ENCODE measurements around the gene SHMT2.

SHMT2 gene

GRCh38 chr12:57236201-57236924, 6.9 kb downstream of the SHMT2 start:
- Histone ChIP-seq H3K27ac (ENCODE audit: low read length) (no peak overlapping the region), H3K36me3 (ENCODE audit: control insufficient read depth in 2 of 2, insufficient read depth in 2 of 2, low read length in 2 of 2) (peaks cover 14 to 25% of the 10 kb centered on the region in 2 donors), H3K27me3 (ENCODE audit: control insufficient read depth in 1 of 2, insufficient read depth in 2 of 2, low read length in 2 of 2) (peaks cover 48 to 58% of the 10 kb centered on the region in 2 donors), H3K4me1 (ENCODE audit: control insufficient read depth, insufficient read depth, low read length) (peaks cover 35% of the 10 kb centered on the region), H3K9ac (ENCODE audit: low read length in 2 of 2) (no peak overlapping the region), H3K4me3 (ENCODE audit: low read length in 2 of 2) (peak overlapping the region in 1 of 2 donors; percentile 22), H3K9me3 (ENCODE audit: control insufficient read depth in 2 of 2, low read length in 2 of 2) (no peaks in the 10 kb centered on the region)

DNA sequence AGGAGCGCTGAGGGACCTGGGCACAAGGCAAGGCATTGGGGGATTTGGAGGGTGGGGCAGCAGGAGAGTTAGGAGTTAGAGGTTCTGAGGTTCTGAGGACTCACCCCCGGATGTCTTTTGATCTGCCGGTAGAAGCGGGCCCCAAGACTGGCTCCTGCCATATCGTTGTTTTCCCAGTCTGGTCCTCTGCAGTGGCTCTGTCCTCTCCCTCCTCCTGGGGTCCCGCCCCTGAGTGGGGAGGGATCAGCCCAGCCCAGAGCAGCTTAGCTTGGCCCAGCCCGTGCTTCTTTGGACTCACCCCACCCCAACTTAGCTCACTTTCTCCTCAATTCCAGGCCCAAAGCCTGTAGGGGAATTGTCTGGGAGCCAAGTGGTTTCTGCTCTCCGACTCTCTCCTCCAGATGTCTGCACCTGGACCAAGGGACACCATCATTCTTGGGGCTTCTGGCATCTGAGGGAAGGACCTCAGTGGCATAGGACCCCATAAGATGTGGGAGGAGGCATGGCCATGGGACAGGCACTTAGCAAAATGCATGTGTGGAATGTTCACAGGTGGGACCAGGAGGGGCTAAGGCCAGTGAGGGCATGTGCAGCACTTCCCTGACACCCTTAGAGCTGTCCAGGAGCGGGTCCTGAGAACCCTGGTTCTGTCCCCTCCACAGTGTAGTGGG, 7.5 kb downstream of the SHMT2 start:
- H3K9ac ChIP-seq (ENCODE audit: low read length in 2 of 2), result no peak overlapping the region
- no peak overlapping the region for H3K4me3 ChIP-seq (ENCODE audit: low read length in 2 of 2)
- H3K27ac ChIP-seq (ENCODE audit: low read length), result no peak overlapping the region
- H3K36me3 ChIP-seq (ENCODE audit: control insufficient read depth in 2 of 2, insufficient read depth in 2 of 2, low read length in 2 of 2), result peaks cover 9 to 20% of the 10 kb centered on the region in 2 donors
- peaks cover 42% of the 10 kb centered on the region for H3K4me1 ChIP-seq (ENCODE audit: control insufficient read depth, insufficient read depth, low read length)
- H3K9me3 ChIP-seq (ENCODE audit: control insufficient read depth in 2 of 2, low read length in 2 of 2), result no peaks in the 10 kb centered on the region
- H3K27me3 ChIP-seq (ENCODE audit: control insufficient read depth in 1 of 2, insufficient read depth in 2 of 2, low read length in 2 of 2), result peaks cover 55 to 65% of the 10 kb centered on the region in 2 donors

GRCh38 chr12:57237596-57237931, 8.1 kb downstream of the SHMT2 start:
- Histone ChIP-seq H3K27ac (ENCODE audit: low read length) (no peak overlapping the region), H3K9me3 (ENCODE audit: control insufficient read depth in 2 of 2, low read length in 2 of 2) (no peaks in the 10 kb centered on the region), H3K36me3 (ENCODE audit: control insufficient read depth in 2 of 2, insufficient read depth in 2 of 2, low read length in 2 of 2) (peaks cover 5 to 16% of the 10 kb centered on the region in 2 donors), H3K9ac (ENCODE audit: low read length in 2 of 2) (no peak overlapping the region), H3K4me1 (ENCODE audit: control insufficient read depth, insufficient read depth, low read length) (peaks cover 47% of the 10 kb centered on the region), H3K27me3 (ENCODE audit: control insufficient read depth in 1 of 2, insufficient read depth in 2 of 2, low read length in 2 of 2) (peaks cover 60 to 70% of the 10 kb centered on the region in 2 donors), H3K4me3 (ENCODE audit: low read length in 2 of 2) (no peak overlapping the region)

- Histone ChIP-seq H3K9ac (ENCODE audit: low read length in 2 of 2) (no peak overlapping the region), H3K4me1 (ENCODE audit: control insufficient read depth, insufficient read depth, low read length) (peaks cover 53% of the 10 kb centered on the region), H3K36me3 (ENCODE audit: control insufficient read depth in 2 of 2, insufficient read depth in 2 of 2, low read length in 2 of 2) (peaks cover 5 to 11% of the 10 kb centered on the region in 2 donors), H3K27ac (ENCODE audit: low read length) (no peak overlapping the region), H3K4me3 (ENCODE audit: low read length in 2 of 2) (peak overlapping the region; percentile 70 to 74), H3K27me3 (ENCODE audit: control insufficient read depth in 1 of 2, insufficient read depth in 2 of 2, low read length in 2 of 2) (peaks cover 66 to 76% of the 10 kb centered on the region in 2 donors), H3K9me3 (ENCODE audit: control insufficient read depth in 2 of 2, low read length in 2 of 2) (no peaks in the 10 kb centered on the region)
Measured at GRCh38 chr12:57237932-57238853, 8.7 kb downstream of the SHMT2 start.

DNA sequence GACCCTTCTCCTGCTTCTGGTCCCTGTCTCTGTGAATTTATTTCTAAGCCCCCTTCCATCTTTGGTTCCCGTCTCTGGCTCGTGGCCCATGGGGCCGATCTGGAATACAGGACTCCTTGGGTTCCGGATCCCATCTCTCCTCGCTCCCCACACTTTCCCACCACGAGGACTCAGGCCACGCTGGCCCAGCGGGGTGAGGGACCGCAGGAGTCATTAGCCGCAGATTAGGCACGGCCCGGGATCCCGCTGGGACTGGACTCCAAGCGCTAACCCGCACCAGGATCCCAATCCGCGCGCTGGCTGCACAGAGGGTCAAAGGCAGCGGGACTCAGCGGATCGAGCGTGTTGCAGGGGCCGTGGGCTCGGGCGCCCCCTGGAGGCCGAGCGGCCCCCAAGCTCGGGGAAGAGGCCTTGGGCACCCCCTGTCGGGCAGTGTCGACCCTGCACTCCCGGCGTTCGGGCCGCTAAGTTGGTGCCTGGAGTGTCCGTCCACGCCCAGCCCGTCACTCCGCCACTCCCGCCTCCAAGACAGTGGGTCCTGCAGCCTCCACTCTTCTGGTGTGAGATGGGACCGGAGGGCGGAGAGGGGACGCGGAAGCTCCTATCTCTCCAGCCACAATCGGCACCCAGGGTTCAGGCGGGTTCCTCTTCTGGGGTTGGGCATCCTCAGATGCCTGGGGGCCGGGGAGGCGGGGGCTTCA, 9.5 kb downstream of the SHMT2 start:
- Histone ChIP-seq H3K27me3 (ENCODE audit: control insufficient read depth in 1 of 2, insufficient read depth in 2 of 2, low read length in 2 of 2) (peaks cover 73 to 84% of the 10 kb centered on the region in 2 donors), H3K9me3 (ENCODE audit: control insufficient read depth in 2 of 2, low read length in 2 of 2) (no peaks in the 10 kb centered on the region), H3K9ac (ENCODE audit: low read length in 2 of 2) (no peak overlapping the region), H3K4me1 (ENCODE audit: control insufficient read depth, insufficient read depth, low read length) (peaks cover 60% of the 10 kb centered on the region), H3K4me3 (ENCODE audit: low read length in 2 of 2) (peak overlapping the region; percentile 70 to 74), H3K27ac (ENCODE audit: low read length) (no peak overlapping the region), H3K36me3 (ENCODE audit: control insufficient read depth in 2 of 2, insufficient read depth in 2 of 2, low read length in 2 of 2) (peaks cover under 1 to 4% of the 10 kb centered on the region in 2 donors)

DNA sequence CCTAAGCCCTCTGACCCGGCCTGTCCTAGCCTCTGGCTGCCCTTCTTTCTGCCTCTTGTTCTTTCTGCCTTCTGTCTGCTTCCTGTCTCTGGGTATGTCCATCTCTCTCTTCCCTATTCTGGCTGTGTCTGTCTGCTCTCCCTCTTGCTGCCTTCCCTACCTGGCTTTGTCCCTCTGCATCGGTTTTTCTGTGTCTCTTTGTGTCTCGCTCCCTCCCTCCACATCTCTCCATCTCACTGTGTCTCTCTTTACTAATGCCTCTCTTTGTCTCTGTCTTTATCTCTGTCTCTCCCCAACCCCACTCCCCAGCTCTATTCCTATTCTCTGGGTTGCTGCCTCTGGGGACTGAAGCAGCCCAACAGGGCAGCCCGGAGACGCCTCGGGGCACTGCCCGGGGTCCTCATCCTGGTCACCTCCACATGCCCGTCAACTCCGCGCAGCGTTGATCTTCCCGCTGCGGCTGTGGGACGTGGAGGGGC, 10.1 kb downstream of the SHMT2 start:
- Histone ChIP-seq H3K36me3 (ENCODE audit: control insufficient read depth in 2 of 2, insufficient read depth in 2 of 2, low read length in 2 of 2) (no peaks in the 10 kb centered on the region), H3K9me3 (ENCODE audit: control insufficient read depth in 2 of 2, low read length in 2 of 2) (no peaks in the 10 kb centered on the region), H3K4me3 (ENCODE audit: low read length in 2 of 2) (peak overlapping the region; percentile 66 to 74), H3K27ac (ENCODE audit: low read length) (no peak overlapping the region), H3K9ac (ENCODE audit: low read length in 2 of 2) (no peak overlapping the region), H3K4me1 (ENCODE audit: control insufficient read depth, insufficient read depth, low read length) (peaks cover 60% of the 10 kb centered on the region), H3K27me3 (ENCODE audit: control insufficient read depth in 1 of 2, insufficient read depth in 2 of 2, low read length in 2 of 2) (peaks cover 78 to 89% of the 10 kb centered on the region in 2 donors)

GRCh38 chr12:57240066-57240921, 10.8 kb downstream of the SHMT2 start:
- Histone ChIP-seq H3K9ac (ENCODE audit: low read length in 2 of 2) (peak overlapping the region in 1 of 2 donors; percentile 32), H3K27me3 (ENCODE audit: control insufficient read depth in 1 of 2, insufficient read depth in 2 of 2, low read length in 2 of 2) (peaks cover 78 to 91% of the 10 kb centered on the region in 2 donors), H3K9me3 (ENCODE audit: control insufficient read depth in 2 of 2, low read length in 2 of 2) (no peaks in the 10 kb centered on the region), H3K27ac (ENCODE audit: low read length) (no peak overlapping the region), H3K4me3 (ENCODE audit: low read length in 2 of 2) (peak overlapping the region; percentile 66 to 74), H3K4me1 (ENCODE audit: control insufficient read depth, insufficient read depth, low read length) (peaks cover 60% of the 10 kb centered on the region), H3K36me3 (ENCODE audit: control insufficient read depth in 2 of 2, insufficient read depth in 2 of 2, low read length in 2 of 2) (no peaks in the 10 kb centered on the region)

- H3K4me1 ChIP-seq (ENCODE audit: control insufficient read depth, insufficient read depth, low read length), result peaks cover 60% of the 10 kb centered on the region
- peak overlapping the region; percentile 66 to 74 for H3K4me3 ChIP-seq (ENCODE audit: low read length in 2 of 2)
- peaks cover 75 to 86% of the 10 kb centered on the region in 2 donors for H3K27me3 ChIP-seq (ENCODE audit: control insufficient read depth in 1 of 2, insufficient read depth in 2 of 2, low read length in 2 of 2)
- H3K9me3 ChIP-seq (ENCODE audit: control insufficient read depth in 2 of 2, low read length in 2 of 2), result no peaks in the 10 kb centered on the region
- H3K27ac ChIP-seq (ENCODE audit: low read length), result no peak overlapping the region
- H3K9ac ChIP-seq (ENCODE audit: low read length in 2 of 2), result peak overlapping the region in 1 of 2 donors; percentile 32
- H3K36me3 ChIP-seq (ENCODE audit: control insufficient read depth in 2 of 2, insufficient read depth in 2 of 2, low read length in 2 of 2), result no peaks in the 10 kb centered on the region
Measured at GRCh38 chr12:57240926-57241401, 11.5 kb downstream of the SHMT2 start.

GRCh38 chr12:57241402-57242310, 12.1 kb downstream of the SHMT2 start:
- Histone ChIP-seq H3K36me3 (ENCODE audit: control insufficient read depth in 2 of 2, insufficient read depth in 2 of 2, low read length in 2 of 2) (no peaks in the 10 kb centered on the region), H3K27me3 (ENCODE audit: control insufficient read depth in 1 of 2, insufficient read depth in 2 of 2, low read length in 2 of 2) (peaks cover 70 to 80% of the 10 kb centered on the region in 2 donors), H3K4me3 (ENCODE audit: low read length in 2 of 2) (no peak overlapping the region), H3K9me3 (ENCODE audit: control insufficient read depth in 2 of 2, low read length in 2 of 2) (no peaks in the 10 kb centered on the region), H3K27ac (ENCODE audit: low read length) (no peak overlapping the region), H3K9ac (ENCODE audit: low read length in 2 of 2) (no peak overlapping the region), H3K4me1 (ENCODE audit: control insufficient read depth, insufficient read depth, low read length) (peaks cover 60% of the 10 kb centered on the region)
